A549 (cell line): Measurements from ENCODE around the gene H1-8. TPM values are rescaled to one million over a fixed set of nuclear protein-coding genes. Genes with fewer than 3 reads are reported as not detected.
"Not testable (repeated sequence)": the region's sequence is repeated elsewhere in the genome, so short reads cannot be mapped to it uniquely, and the experiment has no call there.

Source experiments
- ATAC-seq, 2 experiments: fragments of 200-7000 bp in 1 of 2; fragments of >200 bp in 1 of 2; cut with Nextera tagmentation in 1 of 2; cut with Tn5 transposase in 1 of 2; 3 replicates each; pipeline versions ENCODE4 v1.8.0 to v1.9.1; 2018 to 2020; ENCODE audit warnings: mild to moderate bottlenecking in 1 of 2, moderate library complexity in 1 of 2
- CTCF ChIA-PET: fragments of 300-600 bp; sonication (Branson Sonifier 250); formaldehyde crosslinking; extraction: SDS; loops from one replicate; lab custom pipeline; 2021; ENCODE audit warnings: antibody characterized with exemption, inconsistent platforms; lab: Yijun Ruan, JAX
- POLR2A ChIA-PET: fragments of 350-600 bp; formaldehyde crosslinking; extraction: SDS; loops from one replicate; lab custom pipeline; 2021; ENCODE audit warnings: antibody characterized with exemption, inconsistent platforms; lab: Yijun Ruan, JAX
- DNase-seq, 2 experiments: peaks; one replicate each; pipeline versions ENCODE4 v3.0.0 to v3.0.0-alpha.2; 2011 to 2016; ENCODE audit warnings: low read depth in 1 of 2, low spot score in 1 of 2
- FAIRE-seq: peaks from 2 replicates; lab custom pipeline; 2011; peaks lifted over from hg19 to GRCh38; lab: Jason Lieb, UNC
- H3K27ac ChIP-seq, 2 experiments: fragments of >200 bp; sonication (Bioruptor Twin); formaldehyde crosslinking; 3 replicates each; pipeline ENCODE4 v1.5.1; 2016 to 2017
- H3K4me1 ChIP-seq: fragments of >200 bp; sonication (Bioruptor Twin); formaldehyde crosslinking; 3 replicates; pipeline ENCODE4 v1.6.1; 2016
- H3K4me2 ChIP-seq: fragments of >200 bp; sonication (Bioruptor Twin); formaldehyde crosslinking; 3 replicates; pipeline ENCODE4 v1.6.1; 2016
- H3K4me3 ChIP-seq: fragments of >200 bp; sonication (Bioruptor Twin); formaldehyde crosslinking; 3 replicates; pipeline ENCODE4 v1.5.1; 2016
- H3K9me3 ChIP-seq: fragments of >200 bp; sonication (Bioruptor Twin); formaldehyde crosslinking; 3 replicates; pipeline ENCODE4 v1.6.1; 2016
- ATOH8 ChIP-seq: fragments of 250-450 bp; sonication (Bioruptor Pico); IDR thresholded peaks from 2 replicates; pipeline ENCODE4 v1.5.0; 2020; ENCODE audit warnings: low read depth, mild to moderate bottlenecking, moderate library complexity
- CEBPB ChIP-seq, 2 experiments: fragments of >200 bp in 1 of 2; sonication (Bioruptor Twin) in 1 of 2; formaldehyde crosslinking in 1 of 2; IDR thresholded peaks; 2 replicates each; pipeline ENCODE4 v1.6.1; 2012 to 2016
- EHMT2 ChIP-seq: fragments of 200-600 bp; sonication (generic); IDR thresholded peaks from 2 replicates; pipeline ENCODE4 v1.6.1; 2016; ENCODE audit warnings: antibody characterized with exemption, low read depth, mild to moderate bottlenecking, moderate library complexity
- ESRRA ChIP-seq: fragments of 150-350 bp; IDR thresholded peaks from 2 replicates; pipeline ENCODE4 v1.6.1; 2014; ENCODE audit warnings: mild to moderate bottlenecking, low read length, borderline replicate concordance
- FOSL2 ChIP-seq, 2 experiments: fragments of 450-650 bp in 1 of 2; fragments of >200 bp in 1 of 2; sonication (Bioruptor Twin) in 1 of 2; formaldehyde crosslinking; IDR thresholded peaks; 2 replicates each; pipeline versions ENCODE4 v1.5.0 to v1.6.1; 2016 to 2020; ENCODE audit warnings: mild to moderate bottlenecking in 1 of 2, moderate library complexity in 1 of 2
- FOXS1 ChIP-seq: fragments of 250-450 bp; sonication (Bioruptor Pico); IDR thresholded peaks from 2 replicates; pipeline ENCODE4 v1.5.0; 2020; ENCODE audit warnings: mild to moderate bottlenecking, moderate library complexity
- GATA3 ChIP-seq: IDR thresholded peaks from 2 replicates; pipeline ENCODE4 v1.6.1; 2012; ENCODE audit warnings: borderline replicate concordance
- HDAC2 ChIP-seq: fragments of 200-600 bp; sonication (generic); IDR thresholded peaks from 2 replicates; pipeline ENCODE4 v1.6.1; 2016
- HES2 ChIP-seq: fragments of >200 bp; sonication (Bioruptor Twin); formaldehyde crosslinking; IDR thresholded peaks from 2 replicates; pipeline ENCODE4 v1.6.1; 2016
- HEYL ChIP-seq: fragments of 250-450 bp; sonication (Bioruptor Pico); IDR thresholded peaks from 2 replicates; pipeline ENCODE4 v1.8.0; 2021; ENCODE audit warnings: mild to moderate bottlenecking, moderate library complexity
- JUN ChIP-seq, 2 experiments: fragments of >200 bp; sonication (Bioruptor Twin); formaldehyde crosslinking; IDR thresholded peaks; 2 replicates in 1 of 2; 3 replicates in 1 of 2; pipeline ENCODE4 v1.6.1; 2016 to 2017
- JUNB ChIP-seq: fragments of >200 bp; sonication (Bioruptor Twin); formaldehyde crosslinking; IDR thresholded peaks from 2 replicates; pipeline ENCODE4 v1.6.1; 2016
- KDM1A ChIP-seq: fragments of 200-600 bp; sonication (generic); IDR thresholded peaks from 2 replicates; pipeline ENCODE4 v1.6.1; 2016; ENCODE audit warnings: low read depth, mild to moderate bottlenecking
- KDM5A ChIP-seq: fragments of 200-600 bp; sonication (generic); IDR thresholded peaks from 2 replicates; pipeline ENCODE4 v1.6.1; 2016; ENCODE audit warnings: antibody characterized with exemption, mild to moderate bottlenecking
- MAFK ChIP-seq: fragments of 450-650 bp; IDR thresholded peaks from 2 replicates; pipeline ENCODE4 v1.6.1; 2014; ENCODE audit not compliant: partially characterized antibody
- MAX ChIP-seq: IDR thresholded peaks from 2 replicates; pipeline ENCODE4 v1.6.1; 2012
- NPAS2 ChIP-seq: fragments of 250-450 bp; sonication (Bioruptor Pico); IDR thresholded peaks from 2 replicates; pipeline ENCODE4 v1.8.0; 2022; ENCODE audit warnings: mild to moderate bottlenecking, moderate library complexity, borderline replicate concordance
- PBX3 ChIP-seq: IDR thresholded peaks from 2 replicates; pipeline ENCODE4 v1.6.1; 2012
- POLR2A ChIP-seq: IDR thresholded peaks from 2 replicates; pipeline ENCODE4 v1.6.1; 2012; ENCODE audit warnings: mild to moderate bottlenecking, low read length
- RAD21 ChIP-seq, 2 experiments: fragments of >200 bp in 1 of 2; sonication (Bioruptor Twin) in 1 of 2; formaldehyde crosslinking in 1 of 2; IDR thresholded peaks in 1 of 2; conservative IDR thresholded peaks in 1 of 2; 2 replicates in 1 of 2; 3 replicates in 1 of 2; pipeline ENCODE4 v1.6.1; 2012 to 2018; ENCODE audit warnings: inconsistent platforms in 1 of 2
- RARB ChIP-seq: fragments of 250-450 bp; sonication (Bioruptor Pico); IDR thresholded peaks from 2 replicates; pipeline ENCODE4 v1.8.0; 2021; ENCODE audit warnings: mild to moderate bottlenecking, moderate library complexity
- RFX5 ChIP-seq: fragments of 450-650 bp; IDR thresholded peaks from 2 replicates; pipeline ENCODE4 v1.7.1; 2014; ENCODE audit warnings: antibody characterized with exemption, mild to moderate bottlenecking, moderate library complexity
- RNF2 ChIP-seq: fragments of 200-600 bp; sonication (generic); IDR thresholded peaks from 2 replicates; pipeline ENCODE4 v1.6.1; 2016; ENCODE audit warnings: low read depth, mild to moderate bottlenecking, antibody characterized with exemption, moderate library complexity, borderline replicate concordance
- SREBF2 ChIP-seq: fragments of 450-650 bp; IDR thresholded peaks from 2 replicates; pipeline ENCODE4 v1.6.1; 2014; ENCODE audit warnings: mild to moderate bottlenecking, moderate library complexity
- TP53 ChIP-seq: fragments of 250-450 bp; sonication (Bioruptor Pico); IDR thresholded peaks from 2 replicates; pipeline ENCODE4 v1.5.0; 2021; ENCODE audit warnings: mild to moderate bottlenecking, moderate library complexity
- ZC3H11A ChIP-seq: fragments of 450-650 bp; IDR thresholded peaks from 2 replicates; pipeline ENCODE4 v1.6.1; 2014; ENCODE audit warnings: antibody characterized with exemption, mild to moderate bottlenecking
- ZFP36 ChIP-seq: fragments of 450-650 bp; IDR thresholded peaks from 2 replicates; pipeline ENCODE4 v1.6.1; 2014; ENCODE audit warnings: borderline replicate concordance; ENCODE audit not compliant: partially characterized antibody
- ZSCAN20 ChIP-seq: fragments of 250-450 bp; sonication (Bioruptor Pico); IDR thresholded peaks from 2 replicates; pipeline ENCODE4 v1.8.0; 2022; ENCODE audit warnings: mild to moderate bottlenecking, moderate library complexity
- WGBS: methylation state at CpG from one replicate; pipeline ENCODE4 v1.1.6; 2017; ENCODE audit errors: missing lambda C conversion rate; 5-methylcytosine and 5-hydroxymethylcytosine counted together
- polyA plus RNA-seq, 4 experiments: library from polyadenylated mRNA; depleted of rRNA in 3 of 4; stranded (reverse); fragments of >200 nt; fragmentation: RNase III in 1 of 4; extraction: RNeasy Plus Mini Kit Qiagen cat#74134 plus additional on column Dnase treatment in 1 of 4; gene quantifications; 2 replicates in 3 of 4; 3 replicates in 1 of 4; pipeline ENCODE4 v1.2.3, GENCODE V29; 2011 to 2017
- TF ChIP-seq, protein P1 (sequence below): IDR thresholded peaks from 2 replicates; pipeline ENCODE4 v1.6.1; 2012; ENCODE audit warnings: low read depth, borderline replicate concordance

H1-8 gene
- polyA plus RNA-seq, 2 of the 4 experiments (the other 2 are of a cell fraction) = not detected

GRCh38 chr3:129540776-129541516, 2.0 kb upstream of the H1-8 start (continued):
- TF ChIP-seq RAD21 (conservative IDR thresholded peaks at IDR 0.05 in 1 of 2, IDR thresholded peaks at IDR 0.05 in 1 of 2) = no peak
- TF ChIP-seq GATA3 = no peak
- TF ChIP-seq TP53 (CRISPR knock-in tag) = no peak
- TF ChIP-seq NPAS2 (CRISPR knock-in tag) = no peak
- TF ChIP-seq ATOH8 = no peak
- TF ChIP-seq, protein P1, sequence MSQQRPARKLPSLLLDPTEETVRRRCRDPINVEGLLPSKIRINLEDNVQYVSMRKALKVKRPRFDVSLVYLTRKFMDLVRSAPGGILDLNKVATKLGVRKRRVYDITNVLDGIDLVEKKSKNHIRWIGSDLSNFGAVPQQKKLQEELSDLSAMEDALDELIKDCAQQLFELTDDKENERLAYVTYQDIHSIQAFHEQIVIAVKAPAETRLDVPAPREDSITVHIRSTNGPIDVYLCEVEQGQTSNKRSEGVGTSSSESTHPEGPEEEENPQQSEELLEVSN = no peak

- Histone ChIP-seq H3K4me3 (no peak overlapping the region), H3K4me1 (no peaks in the 10 kb centered on the region), H3K9me3 (no peaks in the 10 kb centered on the region), H3K27ac (no peak overlapping the region), H3K4me2 (no peak overlapping the region)
- DNase-seq (no peak), FAIRE-seq (no peak), ATAC-seq (no peak; a peak in 1 of 6 replicates)
- CTCF ChIA-PET = no interaction called here
- POLR2A ChIA-PET = no interaction called here
- no peak for TF ChIP-seq RFX5
- TF ChIP-seq KDM5A = no peak
- TF ChIP-seq RARB (CRISPR knock-in tag) = no peak
- no peak for TF ChIP-seq FOXS1 (CRISPR knock-in tag)
- TF ChIP-seq JUNB = no peak
- no peak for TF ChIP-seq JUN (IDR thresholded peaks at IDR 0.05)
- TF ChIP-seq RAD21 (conservative IDR thresholded peaks at IDR 0.05 in 1 of 2, IDR thresholded peaks at IDR 0.05 in 1 of 2) = no peak
- TF ChIP-seq MAX = no peak
- no peak for TF ChIP-seq KDM1A
- TF ChIP-seq HES2 = no peak
- TF ChIP-seq POLR2A = no peak
- TF ChIP-seq ZSCAN20 (CRISPR knock-in tag) = no peak
- TF ChIP-seq SREBF2 = no peak
- no peak for TF ChIP-seq ATOH8
- TF ChIP-seq EHMT2 = no peak
- no peak for TF ChIP-seq HEYL (CRISPR knock-in tag)
- TF ChIP-seq CEBPB (IDR thresholded peaks at IDR 0.05) = no peak
- no CpG with 5 or more reads among the region's 5 CpGs for WGBS
Measured at GRCh38 chr3:129542747-129543146, 228 bp upstream of the H1-8 start.

GRCh38 chr3:129543999-129544398, 1.0 kb downstream of the H1-8 start:
- WGBS = 89% methylated on average over 9 of the region's 9 CpGs
- TF ChIP-seq RNF2 = no peak
- no peak for TF ChIP-seq EHMT2
- TF ChIP-seq FOSL2 (IDR thresholded peaks at IDR 0.05) = no peak
- no peak for TF ChIP-seq FOSL2 (CRISPR knock-in tag; IDR thresholded peaks at IDR 0.05)
- no peak for TF ChIP-seq PBX3
- TF ChIP-seq GATA3 = no peak
- TF ChIP-seq HDAC2 = no peak
- no peak for TF ChIP-seq KDM1A
- no peak for TF ChIP-seq TP53 (CRISPR knock-in tag)
- no peak for TF ChIP-seq MAFK
- no peak for TF ChIP-seq ESRRA
- no peak for TF ChIP-seq ZC3H11A
- TF ChIP-seq ZFP36 = no peak
- no peak overlapping the region for H3K4me3 ChIP-seq
- no peaks in the 10 kb centered on the region for H3K9me3 ChIP-seq
- DNase-seq (no peak), FAIRE-seq (no peak), ATAC-seq (peak in 1 of 2 experiments; percentile 12; a peak in 1 of 6 replicates)
- ChIA-PET POLR2A (no interaction called here), CTCF (no interaction called here)
- peak overlapping the region in 1 of 2 experiments; percentile 13; a peak in 1 of 6 replicates for H3K27ac ChIP-seq
- H3K4me1 ChIP-seq = peaks cover under 1% of the 10 kb centered on the region; the same call in 2 of the 3 replicates
- no peak overlapping the region for H3K4me2 ChIP-seq

- CTCF ChIA-PET, FAIRE-seq: not testable (repeated sequence)
Measured at GRCh38 chr3:129545951-129546350, 3.0 kb downstream of the H1-8 start.

More at GRCh38 chr3:129545951-129546350, 3.0 kb downstream of the H1-8 start:
- DNase-seq, POLR2A ChIA-PET, H3K9me3 ChIP-seq, H3K4me3 ChIP-seq, ATAC-seq, H3K4me2 ChIP-seq, H3K27ac ChIP-seq: not testable (repeated sequence)
- peaks cover 12% of the 10 kb centered on the region for H3K4me1 ChIP-seq
- 75% methylated on average over 3 of the region's 3 CpGs for WGBS
